ENCODE measurements around the gene UBR7.
"Not testable (repeated sequence)": the region's sequence is repeated elsewhere in the genome, so short reads cannot be mapped to it uniquely, and the experiment has no call there.

UBR7 gene

GRCh38 chr14:93231129-93231979, 24.3 kb downstream of the UBR7 start:
- H3K4me3 ChIP-seq (ENCODE audit: low read length) = no peak overlapping the region
- H3K36me3 ChIP-seq (ENCODE audit: insufficient read depth, low read length) = peaks cover 24% of the 10 kb centered on the region
- no peaks in the 10 kb centered on the region for H3K27me3 ChIP-seq (ENCODE audit: insufficient read depth, low read length)
- 92% methylated on average over 39 of the region's 39 CpGs for WGBS
- H3K4me1 ChIP-seq (ENCODE audit: insufficient read depth, low read length) = no peaks in the 10 kb centered on the region
- no peak overlapping the region for H3K9ac ChIP-seq (ENCODE audit: low read depth, low read length)
- H3K27ac ChIP-seq (ENCODE audit: low read depth, low read length) = no peak overlapping the region
- H3K9me3 ChIP-seq (ENCODE audit: insufficient read depth, low read depth, low read length) = no peaks in the 10 kb centered on the region

GRCh38 chr14:93232159-93232558, 25.1 kb downstream of the UBR7 start:
- Histone ChIP-seq H3K4me1 (ENCODE audit: insufficient read depth, low read length) (no peaks in the 10 kb centered on the region), H3K9ac (ENCODE audit: low read depth, low read length) (no peak overlapping the region), H3K4me3 (ENCODE audit: low read length) (no peak overlapping the region), H3K27ac (ENCODE audit: low read depth, low read length) (no peak overlapping the region), H3K9me3 (ENCODE audit: insufficient read depth, low read depth, low read length) (no peaks in the 10 kb centered on the region), H3K27me3 (ENCODE audit: insufficient read depth, low read length) (no peaks in the 10 kb centered on the region), H3K36me3 (ENCODE audit: insufficient read depth, low read length) (peaks cover 18% of the 10 kb centered on the region)
- whole genome bisulfite sequencing = 93% methylated on average over 17 of the region's 17 CpGs

DNA sequence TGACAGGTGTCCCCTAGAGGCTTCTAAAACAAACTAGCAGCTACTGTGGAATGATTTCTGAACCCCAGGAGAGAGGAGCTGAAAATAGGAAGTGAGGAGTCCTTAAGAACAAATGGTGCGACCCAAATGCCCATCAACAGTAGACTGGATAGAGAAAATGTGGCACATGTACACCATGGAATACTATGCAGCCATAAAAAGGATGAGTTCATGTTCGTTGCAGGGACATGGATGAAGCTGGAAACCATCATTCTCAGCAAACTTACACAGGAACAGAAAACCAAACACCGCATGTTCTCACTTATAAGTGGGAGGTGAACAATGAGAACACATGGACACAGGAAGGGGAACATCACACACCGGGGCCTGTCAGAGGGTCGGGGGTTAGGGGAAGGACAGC, 26.0 kb downstream of the UBR7 start:
- H3K36me3 ChIP-seq (ENCODE audit: insufficient read depth, low read length); H3K9me3 ChIP-seq (ENCODE audit: insufficient read depth, low read depth, low read length); H3K4me1 ChIP-seq (ENCODE audit: insufficient read depth, low read length); H3K4me3 ChIP-seq (ENCODE audit: low read length); H3K27ac ChIP-seq (ENCODE audit: low read depth, low read length); H3K27me3 ChIP-seq (ENCODE audit: insufficient read depth, low read length); H3K9ac ChIP-seq (ENCODE audit: low read depth, low read length): not testable (repeated sequence)
- WGBS = 97% methylated on average over 5 of the region's 5 CpGs

GRCh38 chr14:93234798-93235197, 27.7 kb downstream of the UBR7 start:
- Histone ChIP-seq H3K27me3 (ENCODE audit: insufficient read depth, low read length) (no peaks in the 10 kb centered on the region), H3K4me1 (ENCODE audit: insufficient read depth, low read length) (no peaks in the 10 kb centered on the region), H3K4me3 (ENCODE audit: low read length) (no peak overlapping the region), H3K9ac (ENCODE audit: low read depth, low read length) (no peak overlapping the region), H3K36me3 (ENCODE audit: insufficient read depth, low read length) (no peaks in the 10 kb centered on the region), H3K27ac (ENCODE audit: low read depth, low read length) (no peak overlapping the region), H3K9me3 (ENCODE audit: insufficient read depth, low read depth, low read length) (no peaks in the 10 kb centered on the region)
- 85% methylated on average over 10 of the region's 10 CpGs for WGBS

GRCh38 chr14:93239869-93240677, 33.0 kb downstream of the UBR7 start:
- WGBS = 97% methylated on average over 21 of the region's 25 CpGs
- H3K36me3 ChIP-seq (ENCODE audit: insufficient read depth, low read length) = peaks cover 42% of the 10 kb centered on the region

DNA sequence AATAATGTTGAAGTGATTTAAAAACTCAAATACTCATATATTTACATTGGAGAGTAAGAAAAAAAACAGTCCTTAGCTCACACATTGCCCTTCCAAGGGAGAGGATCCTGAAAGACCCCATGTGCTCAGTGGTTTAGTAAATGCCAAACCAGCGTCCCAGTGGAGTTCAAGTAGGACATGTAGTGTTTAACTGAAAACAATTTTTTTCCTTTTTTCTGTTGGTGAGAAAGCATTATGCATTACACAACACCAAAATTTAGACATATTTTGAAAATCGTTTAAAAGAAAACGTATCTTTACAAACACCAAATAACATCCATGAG, 33.6 kb downstream of the UBR7 start:
- H3K36me3 ChIP-seq (ENCODE audit: insufficient read depth, low read length) = peaks cover 47% of the 10 kb centered on the region
- H3K9me3 ChIP-seq (ENCODE audit: insufficient read depth, low read depth, low read length) = no peaks in the 10 kb centered on the region
- H3K27me3 ChIP-seq (ENCODE audit: insufficient read depth, low read length) = no peaks in the 10 kb centered on the region
- no peaks in the 10 kb centered on the region for H3K4me1 ChIP-seq (ENCODE audit: insufficient read depth, low read length)
- H3K4me3 ChIP-seq (ENCODE audit: low read length) = no peak overlapping the region
- 91% methylated on average over 3 of the region's 3 CpGs for whole genome bisulfite sequencing
- H3K27ac ChIP-seq (ENCODE audit: low read depth, low read length) = no peak overlapping the region
- H3K9ac ChIP-seq (ENCODE audit: low read depth, low read length) = no peak overlapping the region

More at GRCh38 chr14:93239869-93240677, 33.0 kb downstream of the UBR7 start:
- Histone ChIP-seq H3K9me3 (ENCODE audit: insufficient read depth, low read depth, low read length) (no peaks in the 10 kb centered on the region), H3K27me3 (ENCODE audit: insufficient read depth, low read length) (no peaks in the 10 kb centered on the region), H3K4me1 (ENCODE audit: insufficient read depth, low read length) (no peaks in the 10 kb centered on the region), H3K27ac (ENCODE audit: low read depth, low read length) (no peak overlapping the region), H3K4me3 (ENCODE audit: low read length) (no peak overlapping the region), H3K9ac (ENCODE audit: low read depth, low read length) (no peak overlapping the region)

GRCh38 chr14:93245764-93246420, 38.8 kb downstream of the UBR7 start:
- no peaks in the 10 kb centered on the region for H3K4me1 ChIP-seq (ENCODE audit: insufficient read depth, low read length)
- H3K9me3 ChIP-seq (ENCODE audit: insufficient read depth, low read depth, low read length) = no peaks in the 10 kb centered on the region
- no peak overlapping the region for H3K27ac ChIP-seq (ENCODE audit: low read depth, low read length)
- no peaks in the 10 kb centered on the region for H3K27me3 ChIP-seq (ENCODE audit: insufficient read depth, low read length)
- no peak overlapping the region for H3K9ac ChIP-seq (ENCODE audit: low read depth, low read length)
- peaks cover 86% of the 10 kb centered on the region for H3K36me3 ChIP-seq (ENCODE audit: insufficient read depth, low read length)
- no peak overlapping the region for H3K4me3 ChIP-seq (ENCODE audit: low read length)
- 94% methylated on average over 10 of the region's 10 CpGs for WGBS

DNA sequence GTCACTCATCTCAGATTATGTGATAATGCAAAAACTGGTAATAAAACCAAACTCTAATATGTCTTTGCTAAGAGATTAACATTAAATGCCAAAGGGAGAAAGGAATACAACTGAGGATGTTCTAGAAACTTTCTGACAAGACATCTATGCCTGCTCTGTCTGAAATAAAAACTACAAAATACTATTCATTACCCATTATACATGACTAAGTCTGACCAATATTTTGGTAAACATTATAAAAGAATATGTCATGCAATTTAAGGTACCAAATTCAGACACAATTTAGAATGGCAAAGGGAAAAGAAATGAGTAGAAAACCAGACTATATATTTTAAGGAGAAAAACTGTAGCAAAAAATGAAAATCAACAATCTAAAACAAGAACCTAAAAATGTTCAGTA, 39.5 kb downstream of the UBR7 start:
- no peak overlapping the region for H3K9ac ChIP-seq (ENCODE audit: low read depth, low read length)
- no peak overlapping the region for H3K27ac ChIP-seq (ENCODE audit: low read depth, low read length)
- no peaks in the 10 kb centered on the region for H3K9me3 ChIP-seq (ENCODE audit: insufficient read depth, low read depth, low read length)
- H3K4me3 ChIP-seq (ENCODE audit: low read length) = no peak overlapping the region
- H3K36me3 ChIP-seq (ENCODE audit: insufficient read depth, low read length) = peaks cover 86% of the 10 kb centered on the region
- no peaks in the 10 kb centered on the region for H3K27me3 ChIP-seq (ENCODE audit: insufficient read depth, low read length)
- H3K4me1 ChIP-seq (ENCODE audit: insufficient read depth, low read length) = no peaks in the 10 kb centered on the region

- no peak overlapping the region for H3K27ac ChIP-seq (ENCODE audit: low read depth, low read length)
- H3K4me3 ChIP-seq (ENCODE audit: low read length) = no peak overlapping the region
- WGBS = 88% methylated on average over 7 of the region's 7 CpGs
- no peaks in the 10 kb centered on the region for H3K27me3 ChIP-seq (ENCODE audit: insufficient read depth, low read length)
- H3K4me1 ChIP-seq (ENCODE audit: insufficient read depth, low read length) = no peaks in the 10 kb centered on the region
- H3K9me3 ChIP-seq (ENCODE audit: insufficient read depth, low read depth, low read length) = no peaks in the 10 kb centered on the region
- peaks cover 84% of the 10 kb centered on the region for H3K36me3 ChIP-seq (ENCODE audit: insufficient read depth, low read length)
- H3K9ac ChIP-seq (ENCODE audit: low read depth, low read length) = no peak overlapping the region
Observed at GRCh38 chr14:93249128-93249831, 42.2 kb downstream of the UBR7 start.

DNA sequence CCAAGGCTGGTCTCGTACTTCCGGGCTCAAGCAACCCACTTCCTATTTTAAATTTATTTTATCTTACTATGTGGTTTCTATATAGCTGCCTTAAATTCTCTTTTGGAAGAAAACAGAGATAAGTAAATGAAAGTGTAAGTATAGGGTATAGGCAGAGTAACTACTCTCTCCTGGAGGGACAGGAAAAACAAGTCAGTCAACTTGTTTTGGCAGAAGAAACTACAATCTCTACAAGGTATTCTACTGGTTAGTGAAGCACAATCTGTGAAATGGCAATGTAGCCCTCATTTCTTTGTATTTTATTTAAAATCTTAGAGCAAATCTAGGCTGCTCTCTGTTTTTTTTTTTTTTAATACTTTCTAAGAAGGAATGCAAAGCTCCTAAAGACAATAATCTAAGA, 55.4 kb downstream of the UBR7 start:
- peaks cover 37% of the 10 kb centered on the region for H3K36me3 ChIP-seq (ENCODE audit: insufficient read depth, low read length)
- H3K4me3 ChIP-seq (ENCODE audit: low read length) = no peak overlapping the region
- H3K27me3 ChIP-seq (ENCODE audit: insufficient read depth, low read length) = no peaks in the 10 kb centered on the region
- no peak overlapping the region for H3K9ac ChIP-seq (ENCODE audit: low read depth, low read length)
- no peaks in the 10 kb centered on the region for H3K9me3 ChIP-seq (ENCODE audit: insufficient read depth, low read depth, low read length)
- no peak overlapping the region for H3K27ac ChIP-seq (ENCODE audit: low read depth, low read length)
- no peaks in the 10 kb centered on the region for H3K4me1 ChIP-seq (ENCODE audit: insufficient read depth, low read length)
- no CpG with 5 or more reads among the region's 2 CpGs for WGBS

- no peaks in the 10 kb centered on the region for H3K27me3 ChIP-seq (ENCODE audit: insufficient read depth, low read length)
- no peaks in the 10 kb centered on the region for H3K9me3 ChIP-seq (ENCODE audit: insufficient read depth, low read depth, low read length)
- H3K36me3 ChIP-seq (ENCODE audit: insufficient read depth, low read length) = peaks cover 32% of the 10 kb centered on the region
- H3K9ac ChIP-seq (ENCODE audit: low read depth, low read length) = no peak overlapping the region
- no peak overlapping the region for H3K27ac ChIP-seq (ENCODE audit: low read depth, low read length)
- H3K4me1 ChIP-seq (ENCODE audit: insufficient read depth, low read length) = no peaks in the 10 kb centered on the region
- no peak overlapping the region for H3K4me3 ChIP-seq (ENCODE audit: low read length)
- WGBS = 91% methylated on average over 1 of the region's 1 CpG
Observed at GRCh38 chr14:93263416-93263815, 56.4 kb downstream of the UBR7 start.

Data from HUES64 (cell line).